ENCODE measurements around the gene PLXNA3.

- TF ChIP-seq CTCF (conservative IDR thresholded peaks at IDR 0.05; ENCODE audit: low read depth in 2 of 2) (no peak), ZNF331 (CRISPR knock-in tag; IDR thresholded peaks at IDR 0.05; ENCODE audit: low read depth) (no peak), REST (IDR thresholded peaks at IDR 0.05; ENCODE audit: unreplicated experiment) (no peak), EZH2 (IDR thresholded peaks at IDR 0.05; ENCODE audit: low read depth, unreplicated experiment) (no peak), POLR2AphosphoS5 (IDR thresholded peaks at IDR 0.05; ENCODE audit: low read depth) (peak; percentile 41; the same call in 1 of the 2 replicates), JUNB (IDR thresholded peaks at IDR 0.05; ENCODE audit: unreplicated experiment) (no peak), EZH2phosphoT487 (IDR thresholded peaks at IDR 0.05; ENCODE audit: unreplicated experiment) (no peak), CREB1 (CRISPR knock-in tag; IDR thresholded peaks at IDR 0.05; ENCODE audit: low read depth) (no peak), NANOG (IDR thresholded peaks at IDR 0.05; ENCODE audit: borderline replicate concordance) (no peak), ETS1 (IDR thresholded peaks at IDR 0.05) (no peak), ZNF114 (CRISPR knock-in tag; IDR thresholded peaks at IDR 0.05) (no peak), STAT1 (IDR thresholded peaks at IDR 0.05; ENCODE audit: unreplicated experiment) (no peak)
Observed at GRCh38 chrX:154436983-154437752, 20.9 kb upstream of the PLXNA3 start, which contains the start of gene GDI1.

Measured in GM23338 (cell line).